Erythroblast (primary cell): ENCODE measurements around the gene BACE1-AS.

ENCODE experiments used
- DNase-seq, 2 experiments: peaks; one replicate each; lab custom pipeline; 2025; lab: John Stamatoyannopoulos, UW
- GATA1 ChIP-seq: IDR thresholded peaks from 2 replicates; pipeline ENCODE4 v1.6.1; 2011; ENCODE audit warnings: low read depth, mild to moderate bottlenecking, control low read depth, low read length, moderate library complexity
- POLR2A ChIP-seq: IDR thresholded peaks from 2 replicates; pipeline ENCODE4 v1.6.1; 2011; ENCODE audit warnings: mild to moderate bottlenecking, low read length

Gene BACE1-AS

DNA sequence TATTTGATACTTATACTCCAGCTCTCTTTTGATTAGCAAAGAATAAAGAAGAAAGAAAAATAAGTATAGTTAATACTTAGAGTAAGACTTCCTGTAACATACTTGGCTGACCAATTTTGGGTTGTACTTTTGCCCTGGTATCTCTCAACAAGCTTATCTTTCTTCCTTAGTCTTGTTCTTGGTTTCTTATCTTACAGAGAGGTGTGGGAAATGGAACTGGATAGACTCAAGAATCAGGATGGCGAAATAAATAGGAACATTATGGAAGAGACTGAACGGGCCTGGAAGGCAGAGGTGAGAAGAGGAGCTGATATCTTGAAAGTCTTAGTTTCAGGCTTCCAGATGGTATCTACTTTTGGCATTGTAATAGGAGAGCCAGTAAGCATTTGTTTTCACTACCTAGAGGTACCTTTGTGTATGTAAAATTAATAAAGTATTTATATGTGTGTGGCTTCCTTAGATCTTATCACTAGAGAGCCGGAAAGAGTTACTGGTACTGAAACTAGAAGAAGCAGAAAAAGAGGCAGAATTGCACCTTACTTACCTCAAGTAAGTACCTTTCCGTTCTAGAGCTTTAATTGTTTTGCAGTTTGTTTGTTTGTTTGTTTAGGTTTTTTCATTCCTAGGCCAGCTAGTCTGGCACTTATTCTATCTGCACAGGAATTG is 11.3 kb upstream of the BACE1-AS start:
- DNase-seq, result no peak
- TF ChIP-seq POLR2A (no peak), GATA1 (no peak)

DNA sequence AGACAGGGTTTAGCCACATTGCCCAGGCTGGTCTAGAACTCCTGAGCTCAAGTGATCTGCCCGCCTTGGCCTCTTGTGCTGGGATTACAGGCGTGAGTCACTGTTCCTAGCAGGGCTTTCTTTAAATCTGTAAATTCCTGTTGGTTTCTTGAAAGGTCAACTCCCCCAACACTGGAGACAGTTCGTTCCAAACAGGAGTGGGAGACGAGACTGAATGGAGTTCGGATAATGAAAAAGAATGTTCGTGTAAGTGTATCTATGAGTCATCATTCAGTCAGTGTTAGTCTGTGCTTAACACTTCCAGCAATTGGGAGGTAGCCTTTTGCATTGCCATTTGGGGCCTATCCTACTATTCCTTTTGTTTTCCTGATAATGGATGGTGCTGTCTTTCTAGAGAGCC is 10.0 kb upstream of the BACE1-AS start:
- TF ChIP-seq GATA1 (no peak), POLR2A (no peak)
- DNase-seq, result no peak

DNA sequence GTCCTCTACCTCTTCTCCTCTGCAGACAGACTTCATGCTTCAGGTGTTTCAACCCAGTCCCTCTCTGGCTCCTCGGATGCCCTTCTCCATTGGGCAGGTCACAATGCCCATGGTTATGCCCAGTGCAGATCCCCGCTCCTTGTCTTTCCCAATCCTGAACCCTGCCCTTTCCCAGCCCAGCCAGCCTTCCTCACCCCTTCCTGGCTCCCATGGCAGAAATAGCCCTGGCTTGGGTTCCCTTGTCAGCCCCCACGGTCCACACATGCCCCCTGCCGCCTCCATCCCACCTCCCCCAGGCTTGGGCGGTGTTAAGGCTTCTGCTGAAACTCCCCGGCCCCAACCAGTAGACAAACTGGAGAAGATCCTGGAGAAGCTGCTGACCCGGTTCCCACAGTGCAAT is 9.3 kb upstream of the BACE1-AS start:
- TF ChIP-seq POLR2A, result no peak
- TF ChIP-seq GATA1, result no peak
- DNase-seq, result no peak

DNA sequence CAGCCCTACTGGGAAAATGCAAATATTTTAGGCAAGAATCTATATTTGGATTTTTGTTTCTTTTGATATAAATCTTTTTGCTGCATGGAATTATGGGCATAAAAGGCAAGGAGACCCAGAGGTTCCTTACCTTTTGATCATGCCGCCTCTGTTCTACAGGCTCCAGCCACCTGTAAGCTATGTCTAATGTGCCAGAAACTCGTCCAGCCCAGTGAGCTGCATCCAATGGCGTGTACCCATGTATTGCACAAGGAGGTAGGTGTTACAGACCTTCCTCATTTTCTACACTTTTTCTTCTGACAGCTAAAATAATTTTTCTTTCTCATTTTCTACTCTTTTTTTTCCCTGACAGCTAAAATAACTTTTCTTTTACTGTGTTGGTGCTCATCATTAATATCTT is 8.2 kb upstream of the BACE1-AS start:
- DNase-seq, result no peak
- TF ChIP-seq GATA1 (no peak), POLR2A (no peak)

DNA sequence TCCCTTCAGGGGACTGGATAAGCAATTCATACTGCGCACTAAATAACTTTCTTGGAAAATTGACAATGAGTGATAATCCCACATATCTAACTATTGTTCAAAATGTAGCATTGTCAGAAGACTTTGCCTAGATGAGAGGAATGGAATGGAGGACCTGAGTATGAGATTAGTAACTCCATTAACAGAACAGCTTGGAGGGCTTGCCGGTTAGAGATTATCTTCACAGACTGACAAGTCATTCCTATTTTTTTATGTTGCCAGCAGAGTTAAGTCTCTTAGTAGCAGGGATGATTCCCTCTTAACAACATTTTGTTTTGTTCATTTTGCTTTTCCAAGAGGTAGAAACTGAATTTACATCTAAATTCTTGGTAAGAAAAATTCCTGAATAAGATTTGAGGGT is 7.1 kb upstream of the BACE1-AS start:
- TF ChIP-seq POLR2A (no peak), GATA1 (no peak)
- DNase-seq, result no peak

DNA sequence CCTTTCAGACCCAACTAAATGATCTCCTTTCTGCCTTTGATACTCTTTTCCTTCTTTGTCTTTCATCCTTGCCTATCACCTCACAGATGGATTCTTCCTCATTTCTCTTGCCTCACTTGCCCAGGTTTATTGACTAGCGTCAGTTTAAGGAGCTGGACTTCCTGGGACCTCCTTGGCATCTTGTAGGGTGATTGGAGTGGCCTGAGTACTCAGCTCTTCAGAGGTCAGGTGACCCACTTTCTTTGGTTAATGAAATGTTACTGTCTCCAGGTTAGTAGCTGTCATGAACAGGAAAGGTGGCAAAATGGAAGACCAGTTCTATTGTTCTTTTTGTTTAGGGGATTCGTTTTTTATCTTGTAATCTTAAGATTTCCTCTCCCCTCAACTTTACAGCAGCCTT is 4.6 kb upstream of the BACE1-AS start:
- TF ChIP-seq POLR2A, result no peak
- TF ChIP-seq GATA1, result no peak
- no peak for DNase-seq

DNA sequence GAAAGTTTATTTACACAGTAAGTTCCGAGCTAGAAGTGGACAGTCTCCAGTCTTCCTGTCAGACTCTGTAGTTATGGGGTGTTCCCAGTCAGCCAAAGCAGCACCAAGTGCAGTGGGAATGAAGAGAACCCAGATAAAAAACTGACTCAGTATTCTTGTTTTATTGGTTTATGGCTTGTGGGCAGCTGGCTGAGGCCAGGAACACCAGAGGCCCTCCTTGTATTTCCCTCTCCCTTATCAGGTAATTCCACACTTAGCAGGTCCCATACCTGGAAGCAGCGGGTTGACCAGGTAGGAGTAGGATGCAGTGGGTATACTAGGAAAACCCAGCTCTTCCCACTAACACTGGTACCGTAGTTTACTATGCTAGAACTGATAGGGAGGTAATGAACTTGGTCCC is 3.5 kb upstream of the BACE1-AS start:
- TF ChIP-seq POLR2A (no peak), GATA1 (no peak)
- DNase-seq, result no peak

DNA sequence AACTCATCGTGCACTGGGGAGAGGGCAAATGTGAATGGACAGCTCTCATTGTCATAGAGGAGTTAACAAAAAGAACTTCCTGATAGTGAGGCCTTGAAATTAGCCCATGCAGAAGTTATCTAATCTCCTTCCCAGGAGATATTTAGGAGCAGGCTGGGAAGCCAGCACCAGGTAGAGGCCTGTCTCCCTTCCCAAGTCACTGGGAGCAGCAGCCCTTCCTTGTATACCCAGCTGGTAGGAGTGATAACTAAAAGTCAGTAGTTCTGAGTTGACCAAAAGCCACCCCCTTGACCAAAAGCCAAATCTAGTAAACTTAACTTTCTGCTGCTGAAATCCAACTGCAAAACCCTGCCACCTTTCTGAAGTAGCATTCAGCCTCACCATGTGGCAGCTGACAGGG is 1.4 kb upstream of the BACE1-AS start:
- TF ChIP-seq POLR2A (no peak), GATA1 (no peak)
- no peak for DNase-seq

DNA sequence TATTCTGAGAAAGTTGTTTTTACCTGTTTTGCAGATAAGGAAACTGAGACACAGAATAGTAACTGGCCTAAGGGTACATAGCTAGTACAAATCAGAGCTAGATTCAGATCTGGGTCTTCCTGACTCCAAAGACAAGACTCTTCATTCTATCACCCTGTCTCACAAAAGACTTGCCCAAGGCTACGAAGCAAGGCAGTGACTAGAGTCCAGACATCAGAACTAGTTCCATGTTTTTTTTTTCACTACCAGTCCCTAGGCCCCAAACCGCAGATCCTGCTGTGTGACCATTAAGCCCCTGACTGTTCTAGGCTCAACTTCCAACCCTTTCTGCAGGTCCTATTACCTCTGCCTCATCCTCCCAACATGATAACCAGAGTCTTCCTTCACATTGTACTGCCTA is 1.5 kb downstream of the BACE1-AS start:
- no peak for TF ChIP-seq GATA1
- no peak for TF ChIP-seq POLR2A
- no peak for DNase-seq

DNA sequence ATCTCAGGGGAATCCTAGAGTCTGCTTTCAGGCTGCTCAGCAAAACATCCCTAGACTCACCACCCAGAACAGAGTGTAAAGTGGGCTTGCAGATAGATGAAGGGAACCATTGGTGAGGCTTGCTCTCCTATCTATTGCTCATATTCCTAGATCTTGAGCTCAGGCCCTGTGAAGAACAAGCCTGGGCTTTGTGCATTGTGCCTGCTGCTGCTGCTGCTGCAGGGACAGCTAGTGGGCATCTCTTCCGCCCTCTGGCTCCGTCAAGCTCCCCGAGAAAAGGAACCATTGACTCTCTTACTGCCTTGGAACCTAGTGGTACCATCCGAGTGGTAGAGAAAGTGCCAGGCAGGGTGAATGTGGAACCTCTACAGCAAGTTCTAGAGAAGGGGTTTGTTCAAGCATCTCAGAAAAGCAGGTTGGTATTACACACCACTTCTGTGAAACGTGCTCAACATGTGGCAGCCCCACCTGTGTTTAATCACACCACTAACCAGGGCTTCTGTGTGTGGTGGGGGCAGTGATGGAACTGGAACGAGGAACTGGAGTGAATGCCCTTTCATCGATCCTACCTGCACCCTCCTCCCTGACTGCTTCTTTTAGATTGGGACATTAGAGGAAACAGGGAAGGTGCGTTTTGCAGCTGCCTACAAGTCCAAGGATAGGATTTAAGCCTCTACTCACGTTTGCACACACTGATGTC is 4.4 kb downstream of the BACE1-AS start:
- DNase-seq, result no peak
- TF ChIP-seq GATA1, result no peak
- TF ChIP-seq POLR2A, result no peak

DNA sequence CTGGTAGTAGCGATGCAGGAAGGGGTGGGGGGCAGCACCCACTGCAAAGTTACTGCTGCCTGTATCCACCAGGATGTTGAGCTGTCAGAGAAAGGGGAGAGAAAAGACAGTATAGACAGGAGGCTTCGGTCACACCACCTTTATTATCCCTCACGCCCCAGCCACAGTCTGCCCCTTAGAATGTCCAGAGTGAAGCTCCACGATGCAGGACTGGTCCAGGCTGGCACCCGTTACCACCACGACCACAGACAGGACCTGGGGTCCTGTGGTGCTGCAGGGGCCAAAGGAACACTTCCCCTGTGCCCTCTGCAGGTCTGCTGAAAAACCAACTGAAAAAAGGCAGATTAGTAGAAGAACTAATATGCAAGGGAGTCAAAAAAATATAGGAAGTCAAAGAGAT is 5.7 kb downstream of the BACE1-AS start:
- no peak for DNase-seq
- TF ChIP-seq POLR2A (no peak), GATA1 (no peak)

DNA sequence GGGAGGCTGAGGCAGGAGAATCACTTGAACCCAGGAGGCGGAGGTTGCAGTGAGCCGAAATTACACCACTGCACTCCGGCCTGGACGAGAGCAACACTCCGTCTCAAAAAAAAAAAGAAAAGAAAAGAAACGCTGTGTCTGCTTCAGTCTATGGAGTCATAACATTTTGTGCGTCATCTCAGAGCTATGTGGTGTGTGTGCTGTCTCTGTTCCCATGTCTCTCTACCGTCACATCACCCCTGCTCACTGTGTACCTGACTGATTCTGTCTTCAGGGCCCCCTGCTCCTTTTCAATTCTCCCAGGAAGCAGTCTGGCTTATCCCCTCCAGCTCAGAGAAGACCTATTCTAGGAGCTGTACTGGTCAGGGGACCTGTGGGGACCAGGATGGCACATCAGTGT is 7.0 kb downstream of the BACE1-AS start:
- DNase-seq, result no peak
- TF ChIP-seq GATA1 (no peak), POLR2A (no peak)

DNA sequence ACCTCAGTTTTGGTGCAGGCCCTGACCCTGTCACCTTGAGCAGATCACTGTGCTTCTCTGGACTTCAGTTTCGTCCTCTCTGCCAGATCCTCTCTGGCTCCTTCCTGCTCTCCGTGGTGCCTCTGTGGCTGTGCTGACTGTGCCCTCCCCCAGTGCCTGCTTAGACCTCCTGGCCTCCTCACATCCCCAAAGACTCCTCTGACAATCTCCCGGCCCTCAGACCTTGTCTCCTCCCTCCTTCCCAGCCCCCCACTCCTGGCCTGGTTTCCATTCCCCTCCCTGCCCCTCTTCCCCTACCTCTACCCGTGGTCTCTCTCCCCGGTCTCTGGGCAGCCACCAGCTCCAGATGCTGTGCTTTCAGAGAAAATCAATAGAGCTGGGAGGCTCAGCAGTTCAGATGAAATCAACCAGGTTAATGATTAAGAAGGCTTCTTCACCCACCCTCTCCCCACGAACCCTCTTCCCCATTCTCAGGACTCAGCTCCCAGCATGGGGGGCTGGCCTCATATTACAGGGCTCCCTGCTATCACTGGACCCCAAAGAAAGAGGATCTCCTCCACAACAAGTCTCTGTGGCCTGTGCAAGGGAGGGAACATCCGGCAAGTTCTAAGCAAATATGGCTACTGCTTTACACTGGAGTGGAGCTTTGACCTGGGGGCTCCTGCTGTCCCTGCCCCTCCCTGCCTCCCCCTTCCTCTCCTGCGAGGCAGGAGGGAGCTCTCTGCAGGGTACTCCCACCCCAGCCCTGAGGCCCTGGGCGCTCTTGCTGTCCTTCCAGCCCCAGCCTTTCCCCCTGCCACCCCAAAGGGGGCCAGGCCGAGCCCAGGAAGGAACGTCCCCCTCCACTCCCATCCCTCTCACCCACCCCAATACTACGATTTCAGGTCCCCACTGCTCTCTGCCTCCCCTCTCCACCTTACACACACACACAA is 8.5 kb downstream of the BACE1-AS start:
- TF ChIP-seq GATA1, result no peak
- no peak for TF ChIP-seq POLR2A
- DNase-seq, result no peak

DNA sequence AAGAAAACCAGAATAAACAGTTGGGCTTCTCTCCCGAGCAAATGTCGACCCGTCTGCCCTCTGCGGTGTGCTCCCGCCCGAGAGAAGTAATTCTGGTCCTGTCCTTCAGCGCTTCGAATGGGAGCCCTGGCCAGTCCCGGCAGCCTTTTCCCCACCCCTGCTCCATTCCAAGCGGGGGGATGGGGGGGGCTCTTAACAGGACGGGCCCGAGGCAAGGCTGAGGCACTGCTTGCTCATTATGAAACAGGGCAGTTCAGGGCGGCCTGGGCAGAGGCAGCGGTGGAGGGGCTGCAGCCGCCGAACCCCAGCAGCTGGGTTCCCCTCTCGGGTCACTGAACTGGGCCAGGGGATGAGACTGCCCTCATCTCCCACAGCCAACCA is 9.1 kb downstream of the BACE1-AS start:
- TF ChIP-seq GATA1 (no peak), POLR2A (no peak)

More for the DNA sequence above, 9.1 kb downstream of the BACE1-AS start:
- no peak for DNase-seq
